ENCODE data around the gene DSCAML1. TPM values are rescaled to one million over a fixed set of nuclear protein-coding genes. Genes with fewer than 3 reads are reported as not detected.

Gene DSCAML1
- total and polyA plus RNA-seq, 10 of the 15 experiments (the other 5 are each of a cell fraction or from before 2014, with no cell fraction given) = 0.03 to 0.18 (median 0.06) TPM; not detected in 1

GRCh38 chr11:117792992-117793391, 4.0 kb downstream of the DSCAML1 start (continued):
- TF ChIP-seq CUX1 (IDR thresholded peaks at IDR 0.05; ENCODE audit: insufficient replicate concordance, low read depth, low read length) = no peak
- TF ChIP-seq MYB (IDR thresholded peaks at IDR 0.05; ENCODE audit: borderline replicate concordance, low read depth, low read length) = no peak
- no peak for TF ChIP-seq PRDM15 (CRISPR knock-in tag; IDR thresholded peaks at IDR 0.05)
- no peak for TF ChIP-seq NR2C2 (IDR thresholded peaks at IDR 0.05; ENCODE audit: borderline replicate concordance, control insufficient read depth, insufficient read length, low read depth)
- TF ChIP-seq ZBTB33 (IDR thresholded peaks at IDR 0.05) = no peak
- no peak for TF ChIP-seq ESRRA (IDR thresholded peaks at IDR 0.05; ENCODE audit: low read length)
- TF ChIP-seq MYC (IDR thresholded peaks at IDR 0.05; ENCODE audit: insufficient read depth, insufficient read length, insufficient replicate concordance, low read length, severe bottlenecking) = no peak
- TF ChIP-seq POLR2A (IDR thresholded peaks at IDR 0.05; ENCODE audit: low read depth, low read length) = no peak
- no peak for TF ChIP-seq RCOR1 (conservative IDR thresholded peaks at IDR 0.05; ENCODE audit: low read depth, low read length)
- TF ChIP-seq STAT3 (IDR thresholded peaks at IDR 0.05; ENCODE audit: low read depth, low read length) = no peak
- no peak for TF ChIP-seq KLF5 (IDR thresholded peaks at IDR 0.05; ENCODE audit: partially characterized antibody)
- no peak for TF ChIP-seq ZNF622 (IDR thresholded peaks at IDR 0.05)
- TF ChIP-seq MEF2A (IDR thresholded peaks at IDR 0.05; ENCODE audit: insufficient read depth, low read depth, low read length) = no peak
- no peak for TF ChIP-seq SMARCA5 (IDR thresholded peaks at IDR 0.05)

Measured in GM12878 (cell line).